HFFc6 (cell line): ENCODE results near the gene AKAP13. TPM values are rescaled to one million over a fixed set of nuclear protein-coding genes. Genes with fewer than 3 reads are reported as not detected.

ENCODE experiments used
- microRNA-seq: library from miRNA; unstranded; fragments of <30 nt; microRNA quantifications from one replicate; pipeline ENCODE4, GENCODE V29; 2019
- total RNA-seq, 6 experiments: library from RNA; stranded (reverse); fragmentation: NEBNext Ultra II Directional; extraction: Animal tissue kit (Norgen Biotek cat#: 25700); gene quantifications; 2 replicates in 1 of 6; 3 replicates in 5 of 6; pipeline ENCODE4 v1.2.3, GENCODE V29; 2021

AKAP13 gene
- total RNA-seq, 6 experiments from 2014 or later: 29.0 to 51.3 (median 35.6) TPM

Small RNA genes within 50 kb of the gene (microRNA-seq; reads per million reads assigned to microRNA genes)
- gene MIR1276 (10.8 reads per million, percentile 12 among the genes with 10 or more reads in this experiment), gene MIR7706 (446 reads per million, percentile 66 among the genes with 10 or more reads in this experiment)
